GM21526 (cell line): ENCODE measurements around the gene VASP.

ENCODE experiments used
- ATAC-seq: cut with Tn5 transposase; IDR thresholded peaks from one replicate; pipeline ENCODE4 v1.9.1; 2021; ENCODE audit warnings: moderate library complexity; ENCODE audit not compliant: unreplicated experiment, low FRiP score

VASP gene

GRCh38 chr19:45506989-45507871 is at the start of gene VASP:
Gene VASP (plus strand): TSS chr19:45507479. CDS start chr19:45507772, 293 bp downstream.
- peak; percentile 34 for ATAC-seq

- ATAC-seq = no peak
These were observed 49.5 kb upstream of the VASP start for GRCh38 chr19:45457776-45458175.

- ATAC-seq = no peak
These were observed 46.4 kb upstream of the VASP start for GRCh38 chr19:45460807-45461347.

GRCh38 chr19:45462174-45462573 is 45.1 kb upstream of the VASP start:
- ATAC-seq = no peak

- no peak for ATAC-seq
These were observed 44.0 kb upstream of the VASP start for GRCh38 chr19:45463241-45463640.

- no peak for ATAC-seq
These were observed 43.0 kb upstream of the VASP start for GRCh38 chr19:45464274-45464673.

GRCh38 chr19:45464852-45465441 is 42.3 kb upstream of the VASP start:
- no peak for ATAC-seq

GRCh38 chr19:45467115-45467455 is 40.2 kb upstream of the VASP start:
- no peak for ATAC-seq

- ATAC-seq = peak; percentile 41
These were observed 39.7 kb upstream of the VASP start, which contains the start of gene FOSB for GRCh38 chr19:45467456-45468158. Gene FOSB (plus strand): TSS chr19:45467996. CDS start chr19:45468587, 591 bp downstream.

GRCh38 chr19:45468159-45468651 is 39.1 kb upstream of the VASP start:
- ATAC-seq = no peak

GRCh38 chr19:45468803-45469131 is 38.5 kb upstream of the VASP start:
- ATAC-seq = peak; percentile 13

- ATAC-seq = peak; percentile 43
These were observed 37.9 kb upstream of the VASP start for GRCh38 chr19:45469132-45469944.

GRCh38 chr19:45469945-45470761 is 37.1 kb upstream of the VASP start:
- no peak for ATAC-seq

- no peak for ATAC-seq
These were observed 36.6 kb upstream of the VASP start for GRCh38 chr19:45470762-45471081.

GRCh38 chr19:45471111-45471930 is 36.0 kb upstream of the VASP start:
- no peak for ATAC-seq

GRCh38 chr19:45471931-45472562 is 35.2 kb upstream of the VASP start:
- no peak for ATAC-seq

- ATAC-seq = no peak
These were observed 34.5 kb upstream of the VASP start for GRCh38 chr19:45472563-45473366.

GRCh38 chr19:45473367-45473681 is 34.0 kb upstream of the VASP start:
- no peak for ATAC-seq
